OCI-LY7 (cell line): ENCODE measurements around the gene TMEM184A. TPM values are rescaled to one million over a fixed set of nuclear protein-coding genes. Genes with fewer than 3 reads are reported as not detected.

Experiments used
- BruUV-seq: library from RNA; stranded (reverse); fragments of 400-500 nt; replicated peaks from 2 replicates; lab custom pipeline; 2021; lab: Mats Ljungman, UMichigan
- CTCF ChIA-PET: fragments of 300-600 bp; sonication (Branson Sonifier 250); formaldehyde crosslinking; loops from one replicate; lab custom pipeline; 2022; ENCODE audit warnings: antibody characterized with exemption; ENCODE audit not compliant: unreplicated experiment; lab: Charles Lee
- POLR2A ChIA-PET: fragments of 300-600 bp; sonication (Branson Sonifier 250); formaldehyde crosslinking; loops from one replicate; lab custom pipeline; 2022; ENCODE audit warnings: antibody characterized with exemption; lab: Charles Lee
- DNase-seq: peaks from one replicate; pipeline ENCODE4 v3.0.0-alpha.2; 2015; ENCODE audit warnings: low spot score
- H2AFZ ChIP-seq: fragments of 200-600 bp; sonication (generic), shearing (Covaris generic); 2 replicates; pipeline ENCODE4 v1.6.1; 2014; ENCODE audit warnings: mild to moderate bottlenecking, antibody characterized with exemption, low read length, moderate library complexity
- H3K27ac ChIP-seq: fragments of 200-600 bp; sonication (generic); 2 replicates; pipeline ENCODE4 v1.5.1; 2014; ENCODE audit warnings: mixed run types, low read depth, mild to moderate bottlenecking, moderate library complexity, low read length, inconsistent platforms; ENCODE audit not compliant: poor library complexity, severe bottlenecking
- H3K36me3 ChIP-seq: fragments of 200-600 bp; sonication (generic); 2 replicates; pipeline ENCODE4 v1.6.1; 2014; ENCODE audit warnings: mild to moderate bottlenecking, antibody characterized with exemption, low read length, moderate library complexity, mixed read lengths; ENCODE audit not compliant: insufficient read depth
- H3K4me1 ChIP-seq: fragments of 200-600 bp; sonication (generic); 2 replicates; pipeline ENCODE4 v1.5.1; 2014; ENCODE audit warnings: mild to moderate bottlenecking, low read length; ENCODE audit not compliant: insufficient read depth, poor library complexity, severe bottlenecking
- H3K4me2 ChIP-seq: fragments of 200-600 bp; sonication (generic); 2 replicates; pipeline ENCODE4 v1.6.1; 2014; ENCODE audit warnings: mild to moderate bottlenecking, low read length
- H3K4me3 ChIP-seq: fragments of 200-600 bp; sonication (generic); 2 replicates; pipeline ENCODE4 v1.5.1; 2014; ENCODE audit warnings: mild to moderate bottlenecking, low read depth, low read length; ENCODE audit not compliant: poor library complexity, severe bottlenecking
- H3K79me2 ChIP-seq: fragments of 200-600 bp; sonication (generic); 2 replicates; pipeline ENCODE4 v1.6.1; 2016; ENCODE audit warnings: low read depth, mild to moderate bottlenecking, low read length, moderate library complexity, mixed read lengths; ENCODE audit not compliant: insufficient read depth
- H3K9me2 ChIP-seq: fragments of 200-600 bp; sonication (generic); 2 replicates; pipeline ENCODE4 v1.6.1; 2016; ENCODE audit warnings: mild to moderate bottlenecking, low read length, mixed read lengths; ENCODE audit not compliant: insufficient read depth
- H3K9me3 ChIP-seq: fragments of 200-600 bp; sonication (generic); 2 replicates; pipeline ENCODE4 v1.6.1; 2014; ENCODE audit warnings: mild to moderate bottlenecking, mixed run types, low read length, mixed read lengths
- H4K20me1 ChIP-seq: fragments of 200-600 bp; sonication (generic); 2 replicates; pipeline ENCODE4 v1.6.1; 2014; ENCODE audit warnings: mild to moderate bottlenecking, antibody characterized with exemption, low read length, moderate library complexity, mixed read lengths; ENCODE audit not compliant: insufficient read depth
- CTCF ChIP-seq: fragments of 200-600 bp; sonication (generic); conservative IDR thresholded peaks from 2 replicates; pipeline ENCODE4 v1.5.1; 2014; ENCODE audit warnings: mild to moderate bottlenecking, antibody characterized with exemption, low read length, moderate library complexity, mixed read lengths
- EZH2phosphoT487 ChIP-seq: fragments of 200-600 bp; sonication (generic); IDR thresholded peaks from 2 replicates; pipeline ENCODE4 v1.6.1; 2018; ENCODE audit warnings: low read depth, borderline replicate concordance, mild to moderate bottlenecking, mixed run types, antibody characterized with exemption, low read length, moderate library complexity, mixed read lengths
- intact Hi-C: fragments of 100-400 bp; cut with micrococcal nuclease; formaldehyde crosslinking; loops from one replicate; pipeline ENCODE4 v1.10.0; 2022; ENCODE audit not compliant: unreplicated experiment
- total RNA-seq, 2 experiments: library from RNA; depleted of rRNA in 1 of 2; stranded (reverse); fragments of >200 nt in 1 of 2; shearing (Covaris generic) in 1 of 2; gene quantifications; 2 replicates each; pipeline ENCODE4 v1.2.3, GENCODE V29; 2014 to 2022

The TMEM184A gene
- total RNA-seq, 2 experiments from 2014 or later: 0.19 TPM; not detected in 1

- H3K9me3 ChIP-seq: no peaks in the 10 kb centered on the region
- ChIA-PET POLR2A (no interaction called here), CTCF (interaction anchor here (0.6 kb wide), 1 partner anchor 848 kb away, joined by 4 read pairs; no protein-coding TSS in a partner anchor)
- intact Hi-C loops: no loop called here
- no peaks in the 10 kb centered on the region for H3K9me2 ChIP-seq
- DNase-seq: no peak
- no TSS peak for BruUV-seq
- no peak overlapping the region for H3K4me3 ChIP-seq
- H3K4me1 ChIP-seq: peaks cover 17% of the 10 kb centered on the region
- H3K79me2 ChIP-seq: no peaks in the 10 kb centered on the region
- TF ChIP-seq EZH2phosphoT487 (no peak), CTCF (no peak)
- no peak overlapping the region for H3K27ac ChIP-seq
- no peaks in the 10 kb centered on the region for H3K36me3 ChIP-seq
- no peak overlapping the region for H3K4me2 ChIP-seq
- H2AFZ ChIP-seq: no peak overlapping the region
- no peaks in the 10 kb centered on the region; the same call in 1 of the 2 replicates for H4K20me1 ChIP-seq
Observed at GRCh38 chr7:1596181-1597043, 40.4 kb upstream of the TMEM184A start.

DNA sequence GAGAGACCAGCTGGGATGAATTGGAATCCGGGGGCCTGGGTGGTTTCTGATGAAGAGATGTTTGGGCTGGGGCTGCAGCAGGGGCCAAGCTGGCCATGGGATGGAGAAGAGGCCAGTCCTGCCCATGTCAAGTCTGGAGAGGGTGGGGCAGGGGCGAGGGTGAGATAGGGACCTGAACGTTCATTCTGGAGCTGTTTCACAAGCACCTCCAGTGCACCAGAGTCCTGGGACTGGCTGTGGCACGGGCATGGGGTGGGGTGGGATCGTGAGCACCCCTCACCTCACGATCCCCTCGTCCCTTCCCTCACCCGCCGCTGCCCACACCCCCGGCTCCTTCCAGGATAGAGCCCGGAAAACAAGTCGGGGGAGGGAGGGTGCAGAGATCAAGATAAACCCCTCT is 39.6 kb upstream of the TMEM184A start:
- H3K4me1 ChIP-seq: peaks cover 21% of the 10 kb centered on the region
- H3K9me2 ChIP-seq: no peaks in the 10 kb centered on the region
- no peak overlapping the region for H3K27ac ChIP-seq
- H4K20me1 ChIP-seq: no peaks in the 10 kb centered on the region; the same call in 1 of the 2 replicates
- H3K4me2 ChIP-seq: no peak overlapping the region
- CTCF ChIA-PET: interaction anchor here (0.6 kb wide), 1 partner anchor 847 kb away, joined by 4 read pairs; no protein-coding TSS in a partner anchor
- POLR2A ChIA-PET: interaction anchor here (0.7 kb wide), 1 partner anchor 617 kb away, joined by 4 read pairs; no protein-coding TSS in a partner anchor
- H3K79me2 ChIP-seq: no peaks in the 10 kb centered on the region
- intact Hi-C loops: no loop called here
- BruUV-seq: no TSS peak
- no peak for DNase-seq
- H3K36me3 ChIP-seq: no peaks in the 10 kb centered on the region
- TF ChIP-seq CTCF (no peak), EZH2phosphoT487 (no peak)
- H3K9me3 ChIP-seq: no peaks in the 10 kb centered on the region
- no peak overlapping the region for H2AFZ ChIP-seq
- no peak overlapping the region for H3K4me3 ChIP-seq

DNA sequence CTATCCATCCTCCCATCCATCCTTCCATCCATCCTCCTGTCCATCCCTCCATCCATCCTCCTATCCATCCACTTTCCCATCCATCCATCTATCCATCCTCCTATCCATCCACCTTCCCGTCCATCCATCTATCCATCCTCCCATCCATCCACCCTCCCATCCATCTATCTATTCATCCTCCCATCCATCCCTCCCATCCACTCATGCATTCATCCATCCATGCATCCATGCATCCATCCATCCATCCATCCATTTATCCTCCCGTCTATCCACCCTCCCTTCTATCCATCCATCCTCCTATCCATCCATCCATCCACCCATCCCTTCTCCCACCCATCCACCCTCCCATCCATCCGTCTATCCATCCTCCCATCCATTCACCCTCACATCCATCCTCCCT is 39.0 kb upstream of the TMEM184A start:
- Histone ChIP-seq H3K4me1 (peaks cover 21% of the 10 kb centered on the region), H3K4me3 (no peak overlapping the region), H3K36me3 (no peaks in the 10 kb centered on the region), H4K20me1 (no peaks in the 10 kb centered on the region; the same call in 1 of the 2 replicates), H3K4me2 (no peak overlapping the region), H2AFZ (no peak overlapping the region), H3K9me2 (no peaks in the 10 kb centered on the region), H3K27ac (no peak overlapping the region), H3K79me2 (no peaks in the 10 kb centered on the region), H3K9me3 (no peaks in the 10 kb centered on the region)
- intact Hi-C loops: no loop called here
- BruUV-seq: no TSS peak
- CTCF ChIA-PET: no interaction called here
- TF ChIP-seq EZH2phosphoT487 (no peak), CTCF (no peak)
- DNase-seq: no peak
- POLR2A ChIA-PET: interaction anchor here (0.7 kb wide), 1 partner anchor 617 kb away, joined by 4 read pairs; no protein-coding TSS in a partner anchor
